ENCODE results near the gene FAM53B. TPM values are rescaled to one million over a fixed set of nuclear protein-coding genes. Genes with fewer than 3 reads are reported as not detected.
A peak's percentile ranks its signal among the peaks of the same experiment; 100 is the strongest.

Gene FAM53B
- total RNA-seq, 4 donors from 2014 or later = 60.8 to 84.8 (median 78.8) TPM

- DNase-seq (ENCODE audit: low spot score in 2 of 2) = no peak
- TF ChIP-seq POLR2A (IDR thresholded peaks at IDR 0.05) (no peak), CTCF (IDR thresholded peaks at IDR 0.05) (no peak), EP300 (IDR thresholded peaks at IDR 0.05) (no peak)
- 92 to 98% methylated on average over 10 to 11 of the region's 14 CpGs for WGBS, 2 donors
- peak overlapping the region in 2 of 4 donors; percentile 8 to 36 for H3K27ac ChIP-seq
- no peaks in the 10 kb centered on the region for H3K9me3 ChIP-seq
- H3K27me3 ChIP-seq = no peaks in the 10 kb centered on the region
- no peak overlapping the region for H3K4me3 ChIP-seq
- peaks cover 0 to 70% (median 46%) of the 10 kb centered on the region in 4 donors for H3K4me1 ChIP-seq
- peaks cover 0 to 14% (median 0%) of the 10 kb centered on the region in 3 donors for H3K36me3 ChIP-seq
Observed at GRCh38 chr10:124637091-124637700, 107.0 kb downstream of the FAM53B start.

GRCh38 chr10:124636271-124636995 is 107.7 kb downstream of the FAM53B start:
- H3K27ac ChIP-seq = peak overlapping the region in 3 of 4 donors; percentile 8 to 36 (median 17)
- no peaks in the 10 kb centered on the region for H3K27me3 ChIP-seq
- H3K4me3 ChIP-seq = no peak overlapping the region
- peaks cover 0 to 70% (median 45%) of the 10 kb centered on the region in 4 donors for H3K4me1 ChIP-seq
- TF ChIP-seq POLR2A (IDR thresholded peaks at IDR 0.05) (no peak), EP300 (IDR thresholded peaks at IDR 0.05) (no peak), CTCF (IDR thresholded peaks at IDR 0.05) (peak in 1 of 5 experiments; percentile 15)
- H3K9me3 ChIP-seq = no peaks in the 10 kb centered on the region
- DNase-seq (ENCODE audit: low spot score in 2 of 2) = no peak
- peaks cover 0 to 14% (median 0%) of the 10 kb centered on the region in 3 donors for H3K36me3 ChIP-seq
- 87 to 91% methylated on average over 12 to 17 of the region's 19 CpGs for WGBS, 2 donors

GRCh38 chr10:124632566-124632965 is 111.6 kb downstream of the FAM53B start:
- H3K4me3 ChIP-seq = no peak overlapping the region
- peaks cover 3 to 73% (median 57%) of the 10 kb centered on the region in 4 donors for H3K4me1 ChIP-seq
- H3K36me3 ChIP-seq = peaks cover 0 to 11% (median 0%) of the 10 kb centered on the region in 3 donors
- H3K27ac ChIP-seq = peak overlapping the region; percentile 79 to 95 (median 92)
- 58 to 73% methylated on average over 10 of the region's 10 CpGs for WGBS, 2 donors
- H3K9me3 ChIP-seq = no peaks in the 10 kb centered on the region
- DNase-seq (ENCODE audit: low spot score in 2 of 2) = no peak
- TF ChIP-seq CTCF (IDR thresholded peaks at IDR 0.05) (no peak), EP300 (IDR thresholded peaks at IDR 0.05) (no peak), POLR2A (IDR thresholded peaks at IDR 0.05) (no peak)
- no peaks in the 10 kb centered on the region for H3K27me3 ChIP-seq

GRCh38 chr10:124632064-124632531 is 112.1 kb downstream of the FAM53B start:
- WGBS, 2 donors = 58 to 62% methylated on average over 14 to 19 of the region's 19 CpGs
- peak; percentile 51 to 70 for DNase-seq (ENCODE audit: low spot score in 2 of 2)
- peaks cover 0 to 11% (median 0%) of the 10 kb centered on the region in 3 donors for H3K36me3 ChIP-seq
- H3K4me1 ChIP-seq = peaks cover 3 to 73% (median 61%) of the 10 kb centered on the region in 4 donors
- TF ChIP-seq EP300 (IDR thresholded peaks at IDR 0.05) (peak; percentile 77 to 83), CTCF (IDR thresholded peaks at IDR 0.05) (peak; percentile 21 to 77 (median 35)), POLR2A (IDR thresholded peaks at IDR 0.05) (peak in 1 of 2 donors; percentile 22)
- H3K27ac ChIP-seq = peak overlapping the region; percentile 79 to 95 (median 92)
- no peaks in the 10 kb centered on the region for H3K27me3 ChIP-seq
- H3K4me3 ChIP-seq = no peak overlapping the region
- H3K9me3 ChIP-seq = no peaks in the 10 kb centered on the region

- TF ChIP-seq CTCF (IDR thresholded peaks at IDR 0.05) (no peak), EP300 (IDR thresholded peaks at IDR 0.05) (no peak), POLR2A (IDR thresholded peaks at IDR 0.05) (no peak)
- Histone ChIP-seq H3K36me3 (peaks cover 0 to 9% (median 0%) of the 10 kb centered on the region in 3 donors), H3K4me3 (no peak overlapping the region), H3K27ac (peak overlapping the region; percentile 79 to 95 (median 92)), H3K27me3 (no peaks in the 10 kb centered on the region), H3K9me3 (no peaks in the 10 kb centered on the region), H3K4me1 (peaks cover 3 to 79% (median 74%) of the 10 kb centered on the region in 4 donors)
- 83 to 85% methylated on average over 5 of the region's 5 CpGs for WGBS, 2 donors
- DNase-seq (ENCODE audit: low spot score in 2 of 2) = no peak
Observed at GRCh38 chr10:124630551-124630950, 113.6 kb downstream of the FAM53B start.

Data from tibial nerve (tissue), 4 donors.